AG09319 (cell line): Measurements from ENCODE around the gene SLAMF6.
"Not testable (repeated sequence)": the region's sequence is repeated elsewhere in the genome, so short reads cannot be mapped to it uniquely, and the experiment has no call there.

Experiments used
- DNase-seq: peaks from one replicate; pipeline ENCODE4 v3.0.0-alpha.2; 2010; ENCODE audit warnings: low read depth; ENCODE audit errors: extremely low read depth
- CTCF ChIP-seq: IDR thresholded peaks from 2 replicates; pipeline ENCODE4 v1.5.1; 2011; ENCODE audit warnings: low read depth, mild to moderate bottlenecking, inconsistent platforms, low read length, moderate library complexity

Gene SLAMF6

GRCh38 chr1:160486453-160486852 is 36.6 kb downstream of the SLAMF6 start:
- DNase-seq = no peak
- TF ChIP-seq CTCF = no peak

GRCh38 chr1:160483505-160484185 is 39.4 kb downstream of the SLAMF6 start:
- DNase-seq = no peak
- TF ChIP-seq CTCF = no peak

GRCh38 chr1:160481979-160482596 is 41.0 kb downstream of the SLAMF6 start:
- no peak for DNase-seq
- TF ChIP-seq CTCF = no peak

GRCh38 chr1:160480781-160481180 is 42.3 kb downstream of the SLAMF6 start:
- DNase-seq = not testable (repeated sequence)

- DNase-seq = not testable (repeated sequence)
These were observed 44.0 kb downstream of the SLAMF6 start for GRCh38 chr1:160479091-160479490.

- DNase-seq = no peak
- TF ChIP-seq CTCF = no peak
These were observed 48.4 kb downstream of the SLAMF6 start for GRCh38 chr1:160474392-160475242.

GRCh38 chr1:160472112-160472511 is 50.9 kb downstream of the SLAMF6 start:
- TF ChIP-seq CTCF = no peak

GRCh38 chr1:160471253-160471652 is 51.8 kb downstream of the SLAMF6 start:
- DNase-seq = no peak
- TF ChIP-seq CTCF = no peak

More at GRCh38 chr1:160472112-160472511, 50.9 kb downstream of the SLAMF6 start:
- no peak for DNase-seq
